ENCODE measurements around the gene ERGIC1. TPM values are rescaled to one million over a fixed set of nuclear protein-coding genes. Genes with fewer than 3 reads are reported as not detected.

ERGIC1 gene
- total and polyA plus RNA-seq, 10 of the 15 experiments (the other 5 are each of a cell fraction or from before 2014, with no cell fraction given), result 8.8 to 104 (median 76.3) TPM

DNA sequence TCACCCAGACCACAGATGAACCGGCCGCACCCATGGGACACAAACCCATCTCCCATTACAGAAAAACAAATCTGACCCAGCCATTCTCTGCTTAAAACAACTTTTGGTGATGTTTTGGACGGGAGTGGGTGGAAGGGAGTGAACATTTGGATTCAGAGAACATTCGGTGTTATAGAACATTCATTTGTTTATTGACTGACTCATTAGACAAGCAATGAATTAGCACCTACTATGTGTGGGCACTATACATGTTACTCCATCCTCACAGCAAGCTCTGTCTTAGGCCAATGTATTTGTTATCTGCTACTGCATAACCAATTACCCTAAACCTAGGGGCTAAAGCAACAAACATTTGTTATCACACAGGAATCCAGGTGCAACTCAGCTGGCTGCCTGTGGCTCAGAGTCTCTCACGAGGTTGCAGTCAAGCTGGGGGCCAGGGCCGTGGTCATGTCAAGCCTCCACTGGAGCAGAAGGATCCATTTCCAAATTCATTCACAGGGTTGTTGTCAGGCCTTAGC is 5.1 kb upstream of the ERGIC1 start (continued):
- TF ChIP-seq, protein P1, sequence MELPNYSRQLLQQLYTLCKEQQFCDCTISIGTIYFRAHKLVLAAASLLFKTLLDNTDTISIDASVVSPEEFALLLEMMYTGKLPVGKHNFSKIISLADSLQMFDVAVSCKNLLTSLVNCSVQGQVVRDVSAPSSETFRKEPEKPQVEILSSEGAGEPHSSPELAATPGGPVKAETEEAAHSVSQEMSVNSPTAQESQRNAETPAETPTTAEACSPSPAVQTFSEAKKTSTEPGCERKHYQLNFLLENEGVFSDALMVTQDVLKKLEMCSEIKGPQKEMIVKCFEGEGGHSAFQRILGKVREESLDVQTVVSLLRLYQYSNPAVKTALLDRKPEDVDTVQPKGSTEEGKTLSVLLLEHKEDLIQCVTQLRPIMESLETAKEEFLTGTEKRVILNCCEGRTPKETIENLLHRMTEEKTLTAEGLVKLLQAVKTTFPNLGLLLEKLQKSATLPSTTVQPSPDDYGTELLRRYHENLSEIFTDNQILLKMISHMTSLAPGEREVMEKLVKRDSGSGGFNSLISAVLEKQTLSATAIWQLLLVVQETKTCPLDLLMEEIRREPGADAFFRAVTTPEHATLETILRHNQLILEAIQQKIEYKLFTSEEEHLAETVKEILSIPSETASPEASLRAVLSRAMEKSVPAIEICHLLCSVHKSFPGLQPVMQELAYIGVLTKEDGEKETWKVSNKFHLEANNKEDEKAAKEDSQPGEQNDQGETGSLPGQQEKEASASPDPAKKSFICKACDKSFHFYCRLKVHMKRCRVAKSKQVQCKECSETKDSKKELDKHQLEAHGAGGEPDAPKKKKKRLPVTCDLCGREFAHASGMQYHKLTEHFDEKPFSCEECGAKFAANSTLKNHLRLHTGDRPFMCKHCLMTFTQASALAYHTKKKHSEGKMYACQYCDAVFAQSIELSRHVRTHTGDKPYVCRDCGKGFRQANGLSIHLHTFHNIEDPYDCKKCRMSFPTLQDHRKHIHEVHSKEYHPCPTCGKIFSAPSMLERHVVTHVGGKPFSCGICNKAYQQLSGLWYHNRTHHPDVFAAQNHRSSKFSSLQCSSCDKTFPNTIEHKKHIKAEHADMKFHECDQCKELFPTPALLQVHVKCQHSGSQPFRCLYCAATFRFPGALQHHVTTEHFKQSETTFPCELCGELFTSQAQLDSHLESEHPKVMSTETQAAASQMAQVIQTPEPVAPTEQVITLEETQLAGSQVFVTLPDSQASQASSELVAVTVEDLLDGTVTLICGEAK (IDR thresholded peaks at IDR 0.05; ENCODE audit: borderline replicate concordance), result no peak
- TF ChIP-seq, protein P2, sequence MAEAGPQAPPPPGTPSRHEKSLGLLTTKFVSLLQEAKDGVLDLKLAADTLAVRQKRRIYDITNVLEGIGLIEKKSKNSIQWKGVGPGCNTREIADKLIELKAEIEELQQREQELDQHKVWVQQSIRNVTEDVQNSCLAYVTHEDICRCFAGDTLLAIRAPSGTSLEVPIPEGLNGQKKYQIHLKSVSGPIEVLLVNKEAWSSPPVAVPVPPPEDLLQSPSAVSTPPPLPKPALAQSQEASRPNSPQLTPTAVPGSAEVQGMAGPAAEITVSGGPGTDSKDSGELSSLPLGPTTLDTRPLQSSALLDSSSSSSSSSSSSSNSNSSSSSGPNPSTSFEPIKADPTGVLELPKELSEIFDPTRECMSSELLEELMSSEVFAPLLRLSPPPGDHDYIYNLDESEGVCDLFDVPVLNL (IDR thresholded peaks at IDR 0.05; ENCODE audit: low read depth, low read length), result no peak
- TF ChIP-seq FOXK2 (IDR thresholded peaks at IDR 0.05) (no peak), IKZF1 (conservative IDR thresholded peaks at IDR 0.05) (no peak), NR2C2 (IDR thresholded peaks at IDR 0.05; ENCODE audit: borderline replicate concordance, control insufficient read depth, insufficient read length, low read depth) (no peak)

DNA sequence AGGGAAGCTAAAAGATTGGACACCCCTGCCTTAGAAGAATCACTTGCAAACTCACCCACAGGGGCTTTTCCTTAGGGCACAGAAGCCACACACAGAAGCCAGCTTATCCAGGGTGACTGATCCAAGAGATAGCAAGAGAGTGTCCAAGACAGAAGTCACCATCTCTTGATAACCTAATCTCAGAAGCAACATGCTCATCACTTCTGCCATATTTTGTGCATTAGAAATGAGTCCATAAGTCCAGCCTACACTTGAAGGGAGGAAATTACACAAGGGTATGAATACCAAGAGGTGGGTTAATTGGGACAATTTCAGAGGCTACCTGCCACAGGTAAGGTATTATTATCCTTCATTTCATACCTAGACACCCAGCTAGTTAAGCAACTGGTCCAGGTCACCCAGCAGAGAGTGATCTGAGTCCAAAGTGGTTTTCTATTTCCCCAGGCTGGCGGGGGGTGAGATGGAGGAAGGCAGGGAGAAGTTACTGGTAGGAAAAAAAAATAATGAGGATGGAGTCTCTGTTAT is 3.7 kb upstream of the ERGIC1 start:
- peaks cover 3% of the 10 kb centered on the region; the same call in 1 of the 3 replicates for H3K9me3 ChIP-seq (replicated peaks; ENCODE audit: control insufficient read depth, insufficient read depth, low read length)
- SMC1A ChIA-PET (ENCODE audit: uncharacterized antibody, unreplicated experiment), result interaction anchor here (1.1 to 2.0 kb wide), 3 partner anchors 9 to 23 kb away, joined by 3 to 6 read pairs (median 3); no protein-coding TSS in a partner anchor
- WGBS (ENCODE audit: insufficient coverage, insufficient replicate concordance, low lambda C conversion rate, missing lambda C conversion rate), result 85% methylated on average over 1 of the region's 1 CpG
- no peak overlapping the region for H2AFZ ChIP-seq (ENCODE audit: control insufficient read depth, low read depth, low read length)
- H3K4me3 ChIP-seq, result no peak overlapping the region
- FAIRE-seq, result no peak
- no peak for DNase-seq (ENCODE audit: low read depth, low spot score)
- POLR2A ChIA-PET, result interaction anchor here (0.6 kb wide), 1 partner anchor 69 kb away, joined by 6 read pairs; no protein-coding TSS in a partner anchor
- no peak overlapping the region for H3K4me2 ChIP-seq (ENCODE audit: control insufficient read depth, insufficient read depth)
- intact Hi-C loops (cut with micrococcal nuclease; ENCODE audit: unreplicated experiment), result loop anchor here (10.0 kb wide), 1 partner anchor 116 kb away; no protein-coding TSS in a partner anchor
- no TSS peak for BruUV-seq (replicated peaks)
- H3K27me3 ChIP-seq (replicated peaks in 1 of 2; ENCODE audit: control insufficient read depth in 2 of 2, insufficient read depth in 2 of 2, low read length in 1 of 2), result no peaks in the 10 kb centered on the region
- H3K27ac ChIP-seq (ENCODE audit: control insufficient read depth, insufficient read depth), result no peak overlapping the region
- H3K79me2 ChIP-seq (ENCODE audit: control insufficient read depth, insufficient read depth, low read length), result peaks cover 12% of the 10 kb centered on the region
- no peaks in the 10 kb centered on the region for H4K20me1 ChIP-seq (ENCODE audit: control insufficient read depth, insufficient read depth)
- RAD21 ChIA-PET (ENCODE audit: unreplicated experiment), result interaction anchor here (1.0 kb wide), 1 partner anchor 58 kb away, joined by 3 read pairs; no protein-coding TSS in a partner anchor
- H3K4me1 ChIP-seq (ENCODE audit: control insufficient read depth, insufficient read depth, low read length), result peaks cover 5% of the 10 kb centered on the region
- no peak overlapping the region for H3K9ac ChIP-seq (ENCODE audit: control insufficient read depth, insufficient read depth, low read length)
- no peaks in the 10 kb centered on the region for H3K36me3 ChIP-seq (ENCODE audit: control insufficient read depth in 2 of 2, insufficient read depth in 2 of 2, low read length in 1 of 2)
- ATAC-seq, result no peak
- in situ Hi-C loops (cut with MboI), result no loop called here
- TF ChIP-seq NRF1 (conservative IDR thresholded peaks at IDR 0.05; ENCODE audit: low read depth, low read length) (no peak), SMAD1 (IDR thresholded peaks at IDR 0.05; ENCODE audit: low read depth, partially characterized antibody) (no peak), MYB (IDR thresholded peaks at IDR 0.05; ENCODE audit: borderline replicate concordance, low read depth, low read length) (no peak), SMC3 (IDR thresholded peaks at IDR 0.05; ENCODE audit: borderline replicate concordance, low read length) (no peak), BCL11A (IDR thresholded peaks at IDR 0.05; ENCODE audit: low read depth, low read length) (no peak)
- CTCF ChIA-PET, result no interaction called here
